Adrenal gland (tissue), 12 donors: ENCODE results near the gene RAB40C. TPM values are rescaled to one million over a fixed set of nuclear protein-coding genes. Genes with fewer than 3 reads are reported as not detected.
A peak's percentile ranks its signal among the peaks of the same experiment; 100 is the strongest.

Experiments used
- DNase-seq, 7 donors: peaks; one replicate each; pipeline ENCODE4 v3.0.0-alpha.2; 2019 to 2020
- H3K27ac ChIP-seq, 5 donors: fragments of 200-600 bp; sonication (generic) in 4 of 5; 1 replicate in 3 of 5; 2 replicates in 2 of 5; pipeline versions ENCODE4 v1.5.1 to v1.8.0; 2016 to 2020; ENCODE audit warnings: mild to moderate bottlenecking in 1 of 5
- H3K27me3 ChIP-seq: fragments of 200-600 bp; 2 replicates; pipeline ENCODE4 v1.8.0; 2021
- H3K36me3 ChIP-seq, 2 donors: fragments of 200-600 bp; replicated peaks in 1 of 2; 1 replicate in 1 of 2; 2 replicates in 1 of 2; pipeline versions ENCODE4 v1.5.1 to v1.8.0; 2018 to 2022
- H3K4me1 ChIP-seq, 2 donors: fragments of 200-600 bp; replicated peaks in 1 of 2; 1 replicate in 1 of 2; 2 replicates in 1 of 2; pipeline versions ENCODE4 v1.5.1 to v1.8.0; 2018 to 2021
- H3K4me3 ChIP-seq, 4 donors: fragments of 200-600 bp; sonication (generic) in 3 of 4; one replicate each; pipeline ENCODE4 v1.5.1; 2016 to 2018
- H3K9me3 ChIP-seq, 3 donors: fragments of 200-600 bp; sonication (generic) in 1 of 3; replicated peaks in 1 of 3; 1 replicate in 2 of 3; 2 replicates in 1 of 3; pipeline versions ENCODE4 v1.5.1 to v1.8.0; 2016 to 2021
- POLR2A ChIP-seq, 2 donors: fragments of 450-650 bp; IDR thresholded peaks; one replicate each; pipeline ENCODE4 v1.6.1; 2017; ENCODE audit warnings: antibody characterized with exemption in 2 of 2, mild to moderate bottlenecking in 2 of 2, moderate library complexity in 1 of 2
- WGBS, 4 donors: extraction: QIAGEN DNeasy Blood & Tissue Kit in 2 of 4; methylation state at CpG; one replicate each; pipeline versions ENCODE4 v1.1.5 to v1.1.7; 2013 to 2017; 5-methylcytosine and 5-hydroxymethylcytosine counted together
- intact Hi-C, 2 donors: fragments of 100-400 bp; cut with DNase I; formaldehyde crosslinking; loops; one replicate each; pipeline versions ENCODE4 v1.14.1 to v1.15.0; 2022 to 2023
- polyA plus RNA-seq, 3 donors: library from polyadenylated mRNA; stranded (reverse); fragments of 200-250 nt in 2 of 3; fragments of 350-450 nt in 1 of 3; fragmentation: Illumina TruSeq in 1 of 3; extraction: RNeasy Lipid Tissue Mini Kit (QIAGEN cat#74804) in 1 of 3; gene quantifications; one replicate each; pipeline ENCODE4 v1.2.3, GENCODE V29; 2013 to 2014
- total RNA-seq, 9 donors: library from RNA; depleted of rRNA in 4 of 9; stranded (reverse); fragments of >200 nt in 4 of 9; fragments of 120-200 nt in 1 of 9; fragmentation: NEBNext Ultra II Directional in 1 of 9; extraction: Animal tissue kit (Norgen Biotek cat#: 25700) in 1 of 9; gene quantifications; one replicate each; pipeline versions ENCODE4 v1.1.0 to v1.2.4, GENCODE V29; 2013 to 2023
- TF ChIP-seq, protein P1 (sequence below), 6 experiments: fragments of 450-650 bp in 4 of 6; fragments of 200-600 bp in 2 of 6; sonication (generic) in 1 of 6; IDR thresholded peaks; 1 replicate in 5 of 6; 2 replicates in 1 of 6; pipeline versions ENCODE4 v1.5.1 to v1.8.0; 2016 to 2021; ENCODE audit warnings: antibody characterized with exemption in 6 of 6, mild to moderate bottlenecking in 2 of 6, moderate library complexity in 1 of 6
- donor health status: healthy with polysubstance abuse.
- donor health status: Bipolar disorder and iron deficiency.
- donor health status: DM: yes; HTN: yes; CAD: no.
- donor health status: DM: no; HTN: no; CAD: no.
- donor health status: DM: no; HTN: no; CAD: no.
- donor health status: DM: yes; HTN: yes; CAD: no.

Gene RAB40C
- total and polyA plus RNA-seq, 12 donors: 2.3 to 36.2 (median 15.8) TPM

DNA sequence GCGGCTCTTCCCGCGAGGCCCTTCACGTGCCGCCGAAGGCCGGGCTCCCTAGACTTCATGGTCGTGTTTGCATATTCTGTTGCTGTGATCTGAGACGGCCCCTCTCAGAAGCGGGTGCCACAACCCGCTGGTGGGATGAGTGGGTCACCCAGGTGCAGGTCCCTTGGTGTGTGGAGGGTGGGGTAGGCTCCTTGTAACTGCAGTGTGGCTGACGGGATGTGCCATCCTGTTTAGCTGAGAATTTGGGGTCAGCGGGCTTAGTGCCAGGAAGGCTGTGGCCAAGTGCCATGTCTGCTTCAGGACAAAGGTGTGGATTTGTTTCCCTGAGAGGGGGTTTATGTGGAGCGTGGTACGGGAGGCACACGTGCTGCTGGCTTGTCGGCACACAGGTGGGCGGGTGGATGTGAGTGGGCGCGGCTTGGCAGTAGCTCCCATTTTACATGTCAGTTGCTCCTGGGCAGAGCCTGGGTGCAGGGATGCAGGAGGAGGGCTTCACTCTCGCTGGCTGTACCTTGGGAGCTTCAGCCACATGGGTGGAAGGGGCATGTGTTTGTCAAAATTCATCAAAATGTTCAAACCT is 31.8 kb downstream of the RAB40C start:
- Histone ChIP-seq H3K4me3 (no peak overlapping the region), H3K27me3 (no peaks in the 10 kb centered on the region), H3K4me1 (peaks cover 0 to 3% of the 10 kb centered on the region in 2 donors), H3K9me3 (no peaks in the 10 kb centered on the region), H3K27ac (no peak overlapping the region), H3K36me3 (peaks cover 0 to 5% of the 10 kb centered on the region in 2 donors)
- TF ChIP-seq, protein P1, sequence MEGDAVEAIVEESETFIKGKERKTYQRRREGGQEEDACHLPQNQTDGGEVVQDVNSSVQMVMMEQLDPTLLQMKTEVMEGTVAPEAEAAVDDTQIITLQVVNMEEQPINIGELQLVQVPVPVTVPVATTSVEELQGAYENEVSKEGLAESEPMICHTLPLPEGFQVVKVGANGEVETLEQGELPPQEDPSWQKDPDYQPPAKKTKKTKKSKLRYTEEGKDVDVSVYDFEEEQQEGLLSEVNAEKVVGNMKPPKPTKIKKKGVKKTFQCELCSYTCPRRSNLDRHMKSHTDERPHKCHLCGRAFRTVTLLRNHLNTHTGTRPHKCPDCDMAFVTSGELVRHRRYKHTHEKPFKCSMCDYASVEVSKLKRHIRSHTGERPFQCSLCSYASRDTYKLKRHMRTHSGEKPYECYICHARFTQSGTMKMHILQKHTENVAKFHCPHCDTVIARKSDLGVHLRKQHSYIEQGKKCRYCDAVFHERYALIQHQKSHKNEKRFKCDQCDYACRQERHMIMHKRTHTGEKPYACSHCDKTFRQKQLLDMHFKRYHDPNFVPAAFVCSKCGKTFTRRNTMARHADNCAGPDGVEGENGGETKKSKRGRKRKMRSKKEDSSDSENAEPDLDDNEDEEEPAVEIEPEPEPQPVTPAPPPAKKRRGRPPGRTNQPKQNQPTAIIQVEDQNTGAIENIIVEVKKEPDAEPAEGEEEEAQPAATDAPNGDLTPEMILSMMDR (IDR thresholded peaks at IDR 0.05): no peak
- no peak for TF ChIP-seq POLR2A (IDR thresholded peaks at IDR 0.05)
- no peak for DNase-seq
- intact Hi-C loops: no loop called here
- 87 to 91% (median 90%) methylated on average over 11 to 21 of the region's 21 CpGs for WGBS, 4 donors

DNA sequence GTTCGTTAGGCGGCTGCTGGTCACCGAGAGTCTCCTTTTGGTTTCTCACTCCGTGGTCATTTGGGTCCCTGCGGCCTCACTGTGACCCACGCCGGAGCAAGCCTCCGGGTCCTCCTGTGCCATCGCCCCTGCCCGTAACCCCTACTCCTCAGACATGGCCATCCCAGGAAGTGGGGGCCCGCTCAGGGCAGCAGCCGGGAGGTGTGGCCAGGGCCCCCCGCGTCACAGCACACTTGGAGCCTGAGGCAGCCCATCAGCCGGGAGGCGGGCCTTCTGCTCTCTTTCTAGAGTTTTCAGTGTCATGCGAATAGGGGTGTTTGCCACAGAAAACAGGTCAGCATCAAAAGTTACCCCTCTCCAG is 33.0 kb downstream of the RAB40C start:
- TF ChIP-seq, protein P1 (IDR thresholded peaks at IDR 0.05): no peak
- TF ChIP-seq POLR2A (IDR thresholded peaks at IDR 0.05): no peak
- Histone ChIP-seq H3K9me3 (no peaks in the 10 kb centered on the region), H3K4me1 (peaks cover 0 to 7% of the 10 kb centered on the region in 2 donors), H3K4me3 (no peak overlapping the region), H3K27ac (no peak overlapping the region), H3K27me3 (no peaks in the 10 kb centered on the region), H3K36me3 (peaks cover 0 to 12% of the 10 kb centered on the region in 2 donors)
- DNase-seq: no peak
- WGBS, 4 donors: 93 to 95% (median 93%) methylated on average over 9 to 17 of the region's 17 CpGs
- intact Hi-C loops: no loop called here

DNA sequence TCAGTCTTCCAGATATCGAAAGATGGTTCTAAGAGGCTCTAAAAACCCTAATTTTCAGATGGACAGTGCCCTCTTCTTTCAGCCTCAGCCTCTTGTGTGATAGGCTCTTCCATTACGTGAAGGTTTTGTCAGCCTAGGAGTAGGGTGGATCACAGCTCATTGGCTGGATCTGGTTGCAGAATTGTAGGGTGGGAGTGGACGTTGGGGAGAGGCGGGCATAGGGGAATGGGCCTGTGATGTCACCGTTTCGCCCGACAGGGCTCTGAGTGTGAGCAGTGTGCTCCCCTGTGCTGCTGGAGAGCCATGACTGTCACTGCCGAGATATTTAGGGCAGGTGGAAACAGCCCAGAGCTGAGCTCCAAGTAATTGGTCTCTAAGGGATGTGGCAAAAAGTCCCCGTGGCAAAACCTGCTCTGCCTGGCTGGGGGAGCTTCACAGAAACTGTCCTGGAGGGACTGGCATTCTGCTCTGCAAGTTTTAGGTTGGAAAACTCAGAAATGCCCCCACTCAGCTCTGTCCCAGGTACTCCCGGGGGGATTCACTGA is 34.7 kb downstream of the RAB40C start:
- H3K4me3 ChIP-seq: no peak overlapping the region
- TF ChIP-seq, protein P1 (IDR thresholded peaks at IDR 0.05): no peak
- TF ChIP-seq POLR2A (IDR thresholded peaks at IDR 0.05): no peak
- H3K9me3 ChIP-seq: no peaks in the 10 kb centered on the region
- peak in 1 of 7 donors; percentile 79 for DNase-seq
- intact Hi-C loops: no loop called here
- H3K4me1 ChIP-seq: peaks cover 2 to 7% of the 10 kb centered on the region in 2 donors
- 80 to 87% (median 83%) methylated on average over 8 to 10 of the region's 10 CpGs for WGBS, 4 donors
- no peaks in the 10 kb centered on the region for H3K27me3 ChIP-seq
- H3K36me3 ChIP-seq: peaks cover 0 to 16% of the 10 kb centered on the region in 2 donors
- peak overlapping the region in 1 of 5 donors; percentile 39 for H3K27ac ChIP-seq

DNA sequence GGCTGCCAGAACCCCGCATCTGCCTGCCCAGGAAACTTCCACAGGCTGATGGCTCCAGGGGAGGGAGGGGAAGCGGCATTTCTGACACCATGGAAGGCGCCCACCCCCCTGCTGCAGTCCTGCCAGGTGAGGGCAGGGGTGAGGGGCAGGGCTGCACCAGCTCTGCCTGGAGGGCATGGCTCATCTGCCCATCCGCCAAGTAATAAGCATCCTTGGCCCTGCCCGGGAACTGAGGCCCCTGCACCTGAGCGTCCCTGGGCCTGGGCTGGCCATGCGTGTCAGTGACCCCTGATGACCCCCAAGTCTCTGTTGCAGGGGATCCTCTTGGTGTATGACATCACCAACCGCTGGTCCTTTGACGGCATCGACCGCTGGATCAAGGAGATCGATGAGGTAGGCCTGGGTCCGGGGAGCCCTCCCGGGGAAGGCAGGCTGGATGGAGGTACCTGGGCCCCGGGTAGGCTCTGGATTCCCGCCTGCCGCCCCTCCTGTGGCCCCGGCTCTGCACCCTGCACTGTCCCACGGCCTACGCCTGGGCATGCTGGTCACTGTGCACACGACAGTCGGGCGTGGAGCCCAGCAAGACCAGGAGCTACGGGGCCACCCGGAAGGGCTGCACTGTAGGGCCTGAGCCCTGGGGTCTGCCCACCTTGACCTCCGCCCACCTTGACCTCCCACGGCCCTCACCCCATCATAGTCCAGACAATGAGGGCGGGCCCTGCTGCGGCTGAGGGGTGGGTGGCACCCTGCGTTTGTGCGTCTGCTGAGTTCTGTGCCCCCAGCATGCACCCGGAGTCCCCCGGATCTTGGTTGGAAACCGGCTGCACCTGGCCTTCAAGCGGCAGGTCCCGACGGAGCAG is 35.5 kb downstream of the RAB40C start:
- intact Hi-C loops: no loop called here
- H3K4me1 ChIP-seq: peaks cover 7 to 10% of the 10 kb centered on the region in 2 donors
- 93 to 94% (median 93%) methylated on average over 11 to 37 of the region's 37 CpGs for WGBS, 4 donors
- H3K27ac ChIP-seq: no peak overlapping the region
- TF ChIP-seq, protein P1 (IDR thresholded peaks at IDR 0.05): no peak
- TF ChIP-seq POLR2A (IDR thresholded peaks at IDR 0.05): no peak
- no peaks in the 10 kb centered on the region for H3K9me3 ChIP-seq
- DNase-seq: no peak
- H3K36me3 ChIP-seq: peaks cover 0 to 16% of the 10 kb centered on the region in 2 donors
- H3K4me3 ChIP-seq: no peak overlapping the region
- H3K27me3 ChIP-seq: no peaks in the 10 kb centered on the region
